Body of pancreas (tissue), 4 donors: ENCODE data around the gene ENPP3.

Source experiments
- POLR2A ChIP-seq, 3 donors: fragments of 450-650 bp; IDR thresholded peaks; one replicate each; pipeline ENCODE4 v1.6.1; 2016; ENCODE audit warnings: antibody characterized with exemption in 3 of 3, mild to moderate bottlenecking in 2 of 3
- TF ChIP-seq, protein P1 (sequence below), 7 experiments: fragments of 450-650 bp in 4 of 7; fragments of 200-600 bp in 3 of 7; sonication (generic) in 3 of 7; IDR thresholded peaks; one replicate each; pipeline ENCODE4 v1.5.1; 2016 to 2019; ENCODE audit warnings: antibody characterized with exemption in 7 of 7

DNA sequence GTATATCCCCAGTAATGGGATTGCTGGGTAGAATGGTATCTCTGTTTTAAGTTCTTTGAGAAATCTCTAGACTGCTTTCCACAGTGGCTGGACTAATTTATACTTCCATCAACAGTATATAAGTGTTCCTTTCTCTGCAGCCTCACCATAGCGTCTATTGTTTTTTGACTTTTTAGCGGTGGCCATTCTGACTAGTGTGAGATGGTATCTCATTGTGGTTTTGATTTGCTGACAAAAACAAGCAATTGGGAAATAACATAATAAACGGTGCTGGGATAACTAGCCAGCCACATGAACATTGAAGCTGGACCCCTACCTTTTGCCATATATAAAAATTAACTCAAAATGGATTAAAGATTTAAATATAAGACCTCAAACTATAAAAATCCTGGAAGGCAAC lies 49.9 kb downstream of the ENPP3 start:
- TF ChIP-seq, protein P1, sequence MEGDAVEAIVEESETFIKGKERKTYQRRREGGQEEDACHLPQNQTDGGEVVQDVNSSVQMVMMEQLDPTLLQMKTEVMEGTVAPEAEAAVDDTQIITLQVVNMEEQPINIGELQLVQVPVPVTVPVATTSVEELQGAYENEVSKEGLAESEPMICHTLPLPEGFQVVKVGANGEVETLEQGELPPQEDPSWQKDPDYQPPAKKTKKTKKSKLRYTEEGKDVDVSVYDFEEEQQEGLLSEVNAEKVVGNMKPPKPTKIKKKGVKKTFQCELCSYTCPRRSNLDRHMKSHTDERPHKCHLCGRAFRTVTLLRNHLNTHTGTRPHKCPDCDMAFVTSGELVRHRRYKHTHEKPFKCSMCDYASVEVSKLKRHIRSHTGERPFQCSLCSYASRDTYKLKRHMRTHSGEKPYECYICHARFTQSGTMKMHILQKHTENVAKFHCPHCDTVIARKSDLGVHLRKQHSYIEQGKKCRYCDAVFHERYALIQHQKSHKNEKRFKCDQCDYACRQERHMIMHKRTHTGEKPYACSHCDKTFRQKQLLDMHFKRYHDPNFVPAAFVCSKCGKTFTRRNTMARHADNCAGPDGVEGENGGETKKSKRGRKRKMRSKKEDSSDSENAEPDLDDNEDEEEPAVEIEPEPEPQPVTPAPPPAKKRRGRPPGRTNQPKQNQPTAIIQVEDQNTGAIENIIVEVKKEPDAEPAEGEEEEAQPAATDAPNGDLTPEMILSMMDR (IDR thresholded peaks at IDR 0.05): no peak
- no peak for TF ChIP-seq POLR2A (IDR thresholded peaks at IDR 0.05)
